Bronchial epithelial cell (primary cell): ENCODE results near the gene NR2F6. TPM values are rescaled to one million over a fixed set of nuclear protein-coding genes. Genes with fewer than 3 reads are reported as not detected.

Experiments used
- DNase-seq: peaks from one replicate; pipeline ENCODE4 v3.0.0-alpha.2; 2010; ENCODE audit warnings: low read depth
- FAIRE-seq: peaks from 2 replicates; lab custom pipeline; 2011; peaks lifted over from hg19 to GRCh38; lab: Jason Lieb, UNC
- H3K27me3 ChIP-seq: 2 replicates; pipeline ENCODE4 v1.5.1; 2011; ENCODE audit warnings: low read length; ENCODE audit not compliant: control insufficient read depth, insufficient read depth
- H3K36me3 ChIP-seq: 2 replicates; pipeline ENCODE4 v1.5.1; 2011; ENCODE audit warnings: low read length; ENCODE audit not compliant: control insufficient read depth, insufficient read depth
- H3K4me3 ChIP-seq: 2 replicates; pipeline ENCODE4 v1.5.1; 2011; ENCODE audit warnings: mild to moderate bottlenecking, low read depth, low read length, control low read depth
- CTCF ChIP-seq: IDR thresholded peaks from 2 replicates; pipeline ENCODE4 v1.5.1; 2011; ENCODE audit warnings: mild to moderate bottlenecking, moderate library complexity, low read length, control low read depth, inconsistent platforms; ENCODE audit not compliant: insufficient read depth, severe bottlenecking
- total RNA-seq: library from RNA; depleted of rRNA; stranded (reverse); fragments of >200 nt; gene quantifications from 2 replicates; pipeline ENCODE4 v1.2.1, GENCODE V29; 2014

NR2F6 gene
- total RNA-seq, 1 donor from 2014 or later, result 124 TPM

- TF ChIP-seq CTCF, result no peak
- FAIRE-seq (no peak), DNase-seq (no peak)
- Histone ChIP-seq H3K4me3 (no peak overlapping the region), H3K36me3 (no peaks in the 10 kb centered on the region), H3K27me3 (no peaks in the 10 kb centered on the region)
These were observed 41.0 kb upstream of the NR2F6 start for GRCh38 chr19:17286752-17287151.

- Histone ChIP-seq H3K27me3 (no peaks in the 10 kb centered on the region), H3K36me3 (no peaks in the 10 kb centered on the region), H3K4me3 (no peak overlapping the region)
- no peak for DNase-seq
- TF ChIP-seq CTCF, result no peak
- FAIRE-seq, result no peak
These were observed 40.5 kb upstream of the NR2F6 start for GRCh38 chr19:17286263-17286662.

GRCh38 chr19:17285415-17286135 is 39.9 kb upstream of the NR2F6 start:
- no peaks in the 10 kb centered on the region for H3K36me3 ChIP-seq
- no peaks in the 10 kb centered on the region for H3K27me3 ChIP-seq
- no peak for FAIRE-seq
- no peak for TF ChIP-seq CTCF
- DNase-seq, result no peak
- no peak overlapping the region for H3K4me3 ChIP-seq

GRCh38 chr19:17283504-17283996 is 37.8 kb upstream of the NR2F6 start:
- FAIRE-seq (no peak), DNase-seq (no peak)
- no peak for TF ChIP-seq CTCF
- Histone ChIP-seq H3K4me3 (no peak overlapping the region), H3K27me3 (no peaks in the 10 kb centered on the region), H3K36me3 (peaks cover 2% of the 10 kb centered on the region)

GRCh38 chr19:17282488-17283125 is 36.9 kb upstream of the NR2F6 start:
- peak overlapping the region; percentile 36 for H3K4me3 ChIP-seq
- H3K27me3 ChIP-seq, result no peaks in the 10 kb centered on the region
- peak; percentile 55 for DNase-seq
- peak; percentile 98 for TF ChIP-seq CTCF
- FAIRE-seq, result no peak
- H3K36me3 ChIP-seq, result peaks cover 2% of the 10 kb centered on the region
